Activated CD8-positive, alpha-beta memory T cell treated with anti-CD3 and anti-CD28 coated beads, Interleukin-2, amount 50 U/mL, for 48 hours (primary cell): ENCODE results near the gene ARG2.

Experiments
- DNase-seq: peaks from one replicate; pipeline ENCODE4 v3.0.0-alpha.2; 2020

Gene ARG2

DNA sequence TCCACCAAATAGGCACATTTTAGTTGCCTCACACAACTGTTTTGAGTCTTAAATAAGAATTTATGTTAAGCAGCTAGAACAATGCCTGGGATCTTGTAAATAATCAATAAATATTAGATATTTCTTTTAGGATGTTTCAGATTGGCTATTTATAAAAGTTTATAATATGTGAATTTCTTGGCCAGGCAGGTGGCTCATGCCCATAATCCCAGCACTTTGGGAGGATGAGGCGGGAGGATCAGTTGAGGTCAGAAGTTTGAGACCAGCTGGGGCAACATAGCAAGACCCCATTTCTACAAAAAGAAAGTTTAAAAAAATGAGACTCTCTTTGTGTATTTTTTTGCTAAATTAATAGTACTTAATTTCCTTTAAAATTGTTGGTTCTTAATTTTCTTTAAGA lies 21.8 kb downstream of the ARG2 start:
- DNase-seq: no peak

DNA sequence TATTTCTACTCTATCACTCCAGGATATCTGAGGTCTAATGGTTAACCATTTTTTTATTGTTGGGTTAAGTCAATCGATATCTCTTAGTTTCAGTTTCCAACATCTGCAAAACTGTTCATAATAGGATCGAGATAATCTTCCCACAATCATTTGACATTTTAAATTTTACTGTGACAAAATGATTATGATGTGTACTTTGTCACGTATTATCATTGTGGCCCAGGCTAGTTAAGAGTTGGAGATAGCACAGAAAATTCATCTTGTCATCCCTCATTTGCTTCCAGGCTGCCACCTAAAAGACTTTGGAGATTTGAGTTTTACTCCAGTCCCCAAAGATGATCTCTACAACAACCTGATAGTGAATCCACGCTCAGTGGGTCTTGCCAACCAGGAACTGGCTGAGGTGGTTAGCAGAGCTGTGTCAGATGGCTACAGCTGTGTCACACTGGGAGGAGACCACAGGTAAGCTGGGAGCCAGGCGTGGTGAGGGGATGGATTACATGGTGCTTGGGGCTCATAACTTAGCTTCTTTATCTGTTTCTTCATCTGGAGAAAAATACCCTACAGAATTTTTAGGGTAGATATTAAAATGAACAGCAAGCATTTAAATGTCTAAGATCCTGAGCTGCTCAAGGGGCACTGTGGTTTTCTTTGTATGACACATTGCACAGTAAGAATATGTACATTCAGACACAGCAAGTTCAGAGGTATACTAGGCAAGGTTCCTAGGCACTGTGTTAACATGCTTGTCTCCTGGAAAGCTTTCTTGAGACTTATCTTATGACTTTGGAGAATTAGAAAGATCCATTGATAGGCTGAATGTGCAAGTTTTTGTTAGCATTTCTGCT lies 22.4 kb downstream of the ARG2 start:
- peak; percentile 64 for DNase-seq

DNA sequence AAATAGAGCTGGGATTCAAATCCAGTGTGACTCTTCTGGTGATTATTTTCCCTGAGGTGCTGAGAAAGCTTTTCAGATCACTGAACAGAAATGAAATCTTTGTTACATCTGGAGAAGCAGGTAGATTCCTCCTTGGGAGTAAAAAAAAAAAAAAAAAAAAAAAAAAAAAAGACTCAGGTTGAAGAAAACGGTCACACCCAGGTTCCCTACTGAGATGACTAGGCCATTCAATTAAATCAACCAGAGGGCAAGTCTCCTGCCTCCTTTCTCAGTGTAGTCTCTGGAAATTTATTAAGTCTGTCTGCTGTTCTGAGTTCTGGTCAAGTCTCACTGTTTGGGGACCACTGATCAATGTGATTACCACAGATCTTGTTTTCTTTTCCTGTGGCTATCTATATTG lies 24.0 kb downstream of the ARG2 start:
- no peak for DNase-seq

DNA sequence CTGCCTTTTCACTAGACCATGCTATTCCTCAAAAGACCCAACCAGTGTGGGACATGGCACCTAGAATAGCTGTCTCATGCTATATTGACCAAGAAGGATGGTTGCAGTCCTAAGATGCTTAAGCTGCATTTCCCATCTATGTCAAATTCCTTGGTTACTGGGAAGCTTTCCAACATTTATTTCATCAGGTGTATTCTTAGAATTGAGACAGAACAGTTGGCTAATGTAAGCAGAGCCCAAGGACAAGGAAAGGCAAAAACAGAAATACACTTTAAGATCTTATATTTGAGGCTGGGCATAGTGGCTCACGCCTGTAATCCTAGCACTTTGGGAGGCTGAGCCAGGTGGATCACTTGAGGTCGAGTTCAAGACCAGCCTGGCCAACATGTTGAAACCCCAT lies 24.7 kb downstream of the ARG2 start:
- DNase-seq: no peak

- no peak for DNase-seq
Measured at GRCh38 chr14:67645414-67645813, 25.7 kb downstream of the ARG2 start.

DNA sequence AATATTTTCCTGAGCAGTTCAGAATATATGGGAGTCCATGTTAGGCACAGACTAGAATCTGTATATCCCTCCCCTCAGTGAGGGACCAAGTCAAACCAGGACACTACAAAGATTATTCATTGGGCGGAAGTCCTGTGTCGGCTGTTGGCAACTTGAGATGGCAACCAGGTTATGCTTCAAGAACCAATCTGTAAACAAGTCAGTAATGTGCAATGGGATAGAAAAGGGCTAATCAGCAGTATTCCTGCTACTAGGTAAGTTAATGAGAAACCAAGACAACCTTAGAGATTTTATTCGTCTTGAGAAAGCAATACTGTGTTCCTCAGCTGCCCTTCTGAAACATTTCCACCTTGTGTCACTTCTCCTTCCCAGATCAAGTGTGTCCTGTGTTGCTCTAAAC lies 26.4 kb downstream of the ARG2 start:
- no peak for DNase-seq

GRCh38 chr14:67650151-67650550 lies 30.4 kb downstream of the ARG2 start:
- DNase-seq: no peak

DNA sequence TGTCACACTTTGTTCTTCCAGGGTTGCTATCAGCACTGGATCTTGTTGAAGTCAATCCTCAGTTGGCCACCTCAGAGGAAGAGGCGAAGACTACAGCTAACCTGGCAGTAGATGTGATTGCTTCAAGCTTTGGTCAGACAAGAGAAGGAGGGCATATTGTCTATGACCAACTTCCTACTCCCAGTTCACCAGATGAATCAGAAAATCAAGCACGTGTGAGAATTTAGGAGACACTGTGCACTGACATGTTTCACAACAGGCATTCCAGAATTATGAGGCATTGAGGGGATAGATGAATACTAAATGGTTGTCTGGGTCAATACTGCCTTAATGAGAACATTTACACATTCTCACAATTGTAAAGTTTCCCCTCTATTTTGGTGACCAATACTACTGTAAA lies 31.0 kb downstream of the ARG2 start:
- DNase-seq: no peak

DNA sequence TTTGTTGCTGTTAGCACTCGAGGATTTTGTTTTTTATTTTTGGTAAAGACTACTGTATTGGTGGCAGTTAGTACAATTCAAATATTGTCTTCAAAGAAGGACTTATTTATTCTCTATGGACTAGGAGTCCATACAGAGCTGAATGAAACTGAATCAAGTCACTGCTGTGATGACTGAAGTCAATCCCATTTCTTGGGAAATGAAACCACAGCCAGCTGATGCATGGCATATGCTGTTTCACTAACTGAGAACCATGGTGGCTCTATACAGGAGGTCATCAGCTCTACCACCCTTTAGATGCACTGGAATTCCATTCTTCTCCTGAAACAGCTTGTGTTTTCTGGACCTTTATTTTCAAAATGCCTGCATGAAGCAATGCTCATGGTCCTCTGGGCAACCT lies 32.5 kb downstream of the ARG2 start:
- no peak for DNase-seq

- DNase-seq: no peak
Measured at GRCh38 chr14:67653651-67654280, 34.0 kb downstream of the ARG2 start.

DNA sequence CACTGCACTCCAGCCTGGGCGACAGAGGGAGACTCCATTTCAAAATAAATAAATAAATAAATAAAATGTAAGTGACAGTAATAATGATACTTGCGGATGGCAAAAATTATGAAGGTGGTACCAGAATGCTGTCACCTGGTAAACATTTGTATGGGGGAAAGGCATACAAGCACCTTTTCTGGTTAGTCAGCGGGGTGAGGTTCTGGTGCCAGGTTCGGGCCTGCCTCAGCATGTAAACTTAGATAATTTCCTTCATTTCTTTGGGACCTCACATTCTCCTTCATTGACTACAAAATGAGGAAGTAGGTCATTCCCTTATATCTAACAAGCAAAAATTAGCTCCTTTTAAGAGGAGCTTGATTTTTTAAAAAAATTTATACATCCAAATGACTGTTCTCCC lies 43.9 kb downstream of the ARG2 start:
- DNase-seq: no peak

GRCh38 chr14:67665868-67666267 lies 46.1 kb downstream of the ARG2 start:
- no peak for DNase-seq

DNA sequence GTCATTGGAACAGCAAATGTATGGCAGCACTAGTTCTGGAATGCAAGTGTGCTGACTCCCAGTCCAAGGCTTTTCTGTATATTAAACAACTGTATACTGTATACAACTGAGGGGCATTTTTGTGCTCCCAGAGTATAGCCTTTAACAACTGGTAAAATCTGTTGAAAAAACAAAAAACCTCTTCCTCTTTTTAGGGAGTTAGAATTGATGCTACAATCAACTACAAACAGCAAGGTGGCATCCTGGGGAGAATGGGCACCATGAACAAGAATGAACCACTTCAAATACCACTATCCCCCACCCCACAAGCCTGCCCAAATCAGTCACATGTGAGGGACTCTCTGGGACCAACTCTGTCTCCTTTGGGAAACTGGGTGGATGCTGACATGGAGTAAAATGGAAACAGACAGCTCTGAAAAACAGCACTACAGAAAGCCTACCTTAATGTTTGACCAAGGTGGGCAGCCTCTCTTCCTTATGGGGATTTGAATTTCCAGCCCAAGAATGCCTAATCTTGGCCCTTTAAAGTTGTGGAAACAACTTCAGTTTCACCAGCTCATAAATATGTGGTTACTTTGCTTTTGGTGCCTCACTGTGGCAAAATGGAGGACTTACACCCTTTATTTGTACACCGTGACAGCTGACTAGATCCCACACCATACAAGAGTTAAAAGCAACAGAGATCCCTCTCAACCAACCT lies 47.2 kb downstream of the ARG2 start:
- no peak for DNase-seq

GRCh38 chr14:67668559-67668958 lies 48.8 kb downstream of the ARG2 start:
- no peak for DNase-seq

- DNase-seq: no peak
Measured at GRCh38 chr14:67673451-67673850, 53.7 kb downstream of the ARG2 start.

DNA sequence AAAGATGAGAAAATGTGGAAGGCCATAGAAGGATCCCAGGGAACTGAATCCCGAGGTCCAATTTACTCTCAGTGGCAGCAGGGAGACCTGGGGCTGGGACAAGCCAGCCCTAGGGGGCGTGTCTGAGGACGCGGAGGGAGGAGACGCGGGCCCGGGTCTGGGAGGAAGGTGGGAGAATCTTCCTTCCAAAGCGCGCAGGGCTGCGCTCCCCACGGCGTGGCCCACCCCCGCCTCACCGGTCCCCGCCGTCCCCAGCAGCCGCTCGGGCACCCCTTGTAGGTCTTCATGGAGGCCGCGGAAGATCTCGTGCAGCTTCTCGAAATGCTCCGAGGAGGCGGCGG lies 54.4 kb downstream of the ARG2 start:
- peak; percentile 75 for DNase-seq

- peak; percentile 88 for DNase-seq
Measured at GRCh38 chr14:67674480-67675218, 54.9 kb downstream of the ARG2 start, which contains the start of gene VTI1B. Gene VTI1B, minus strand, starts transcription at chr14:67674632. Its CDS starts 143 bp downstream, at chr14:67674489.

GRCh38 chr14:67675219-67675582 lies 55.5 kb downstream of the ARG2 start:
- DNase-seq: no peak

- DNase-seq: no peak
Measured at GRCh38 chr14:67679006-67679405, 59.3 kb downstream of the ARG2 start.

DNA sequence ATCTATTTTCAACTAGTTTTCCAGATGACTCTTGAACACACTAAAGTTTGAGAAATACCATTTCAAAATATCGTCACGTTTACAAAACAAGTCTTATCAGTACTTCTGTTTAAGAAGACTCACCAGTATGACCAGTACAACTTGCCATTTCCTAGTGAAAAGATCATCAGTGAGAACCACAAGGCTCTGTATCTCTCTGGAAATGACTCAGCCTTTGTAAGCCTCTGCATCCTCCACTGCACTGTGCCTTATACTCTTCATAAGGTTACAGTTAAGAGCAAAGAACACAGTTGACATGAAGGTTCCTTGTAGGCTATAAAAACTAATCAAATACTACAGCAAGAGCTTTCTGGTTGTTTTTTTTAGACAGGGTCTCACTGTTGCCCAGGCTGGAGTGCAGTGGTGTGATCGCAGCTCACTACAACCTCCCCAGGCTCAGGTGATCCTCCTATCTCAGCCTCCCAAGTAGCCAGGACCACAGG lies 60.4 kb downstream of the ARG2 start:
- no peak for DNase-seq

DNA sequence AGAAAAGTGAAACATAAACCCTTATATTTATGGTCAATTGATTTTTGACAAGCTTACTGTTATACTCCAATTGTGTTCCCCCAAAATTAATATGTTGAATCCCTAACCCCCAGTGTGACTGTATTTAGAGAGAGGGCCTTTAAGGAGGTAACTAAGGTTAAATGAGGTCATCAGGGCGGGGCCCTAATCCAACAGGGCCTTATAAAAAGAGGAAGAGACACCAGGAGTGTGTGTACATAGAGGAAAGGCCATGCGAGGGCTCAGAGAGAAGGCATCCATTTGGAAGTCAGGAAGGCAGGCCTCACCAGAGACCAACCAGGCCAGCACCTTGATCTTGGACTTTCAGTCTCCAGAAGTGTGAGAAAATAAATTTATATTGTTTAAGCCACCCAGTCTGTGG lies 61.2 kb downstream of the ARG2 start:
- DNase-seq: no peak

DNA sequence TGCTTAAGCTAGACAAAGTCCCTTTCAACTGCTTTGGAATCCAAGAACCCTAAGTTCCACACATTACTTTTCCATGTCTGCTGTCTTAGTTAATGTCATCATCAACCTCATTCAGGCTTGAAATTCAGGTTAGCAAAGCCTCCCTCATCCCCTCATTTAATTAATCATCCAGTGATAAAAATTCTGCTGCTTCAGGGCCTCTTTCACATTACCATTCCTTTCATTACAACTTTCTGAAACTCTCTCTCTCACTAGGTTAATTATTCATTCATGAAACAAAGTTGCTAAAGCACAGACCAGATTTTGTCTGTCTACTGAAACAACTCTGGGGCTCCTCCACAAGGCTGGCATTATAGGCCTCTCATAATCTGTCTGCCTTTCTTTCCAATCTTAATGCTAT lies 64.1 kb downstream of the ARG2 start:
- no peak for DNase-seq

- DNase-seq: no peak
Measured at GRCh38 chr14:67690011-67690410, 70.3 kb downstream of the ARG2 start.
